Putamen (tissue), 1 donor: ENCODE measurements around the gene TCTN3.
"Not testable (repeated sequence)": the region's sequence is repeated elsewhere in the genome, so short reads cannot be mapped to it uniquely, and the experiment has no call there.

Experiments
- DNase-seq: peaks from one replicate; pipeline ENCODE4 v3.0.0-alpha.2; 2016; ENCODE audit warnings: low spot score

Gene TCTN3

GRCh38 chr10:95626500-95626899 lies 67.2 kb downstream of the TCTN3 start:
- no peak for DNase-seq

GRCh38 chr10:95620415-95620814 lies 73.3 kb downstream of the TCTN3 start:
- not testable (repeated sequence) for DNase-seq

GRCh38 chr10:95618101-95618500 lies 75.6 kb downstream of the TCTN3 start:
- DNase-seq = no peak

- DNase-seq = no peak
These were observed 77.3 kb downstream of the TCTN3 start for GRCh38 chr10:95616446-95616845.
